HepG2 (cell line): Measurements from ENCODE around the gene ATG16L2. TPM values are rescaled to one million over a fixed set of nuclear protein-coding genes. Genes with fewer than 3 reads are reported as not detected.

Experiments
- HINFP ChIP-seq: sonication (generic); formaldehyde crosslinking; IDR thresholded peaks from 2 replicates; pipeline ENCODE4 v1.4.0; 2020; ENCODE audit warnings: low read depth, mild to moderate bottlenecking, missing genetic modification reagents
- HNRNPK ChIP-seq: fragments of 200-400 bp; formaldehyde crosslinking; IDR thresholded peaks from 2 replicates; pipeline ENCODE4 v1.6.1; 2018; ENCODE audit warnings: low read length, low read depth, moderate library complexity, mild to moderate bottlenecking; ENCODE audit not compliant: poor library complexity, severe bottlenecking
- HOXD1 ChIP-seq: sonication (generic); formaldehyde crosslinking; IDR thresholded peaks from 2 replicates; pipeline ENCODE4 v1.5.0; 2020; ENCODE audit warnings: missing genetic modification reagents
- MIXL1 ChIP-seq: IDR thresholded peaks from 2 replicates; pipeline ENCODE4 v1.6.1; 2016
- REL ChIP-seq: sonication (generic); formaldehyde crosslinking; conservative IDR thresholded peaks from 2 replicates; pipeline ENCODE4 v1.8.0; 2022; ENCODE audit warnings: mild to moderate bottlenecking, missing genetic modification reagents, moderate library complexity
- REPIN1 ChIP-seq: sonication (generic); formaldehyde crosslinking; IDR thresholded peaks from 2 replicates; pipeline ENCODE4 v1.8.0; 2022; ENCODE audit warnings: missing genetic modification reagents, low read depth, mild to moderate bottlenecking, borderline replicate concordance
- SIN3A ChIP-seq: IDR thresholded peaks from 2 replicates; pipeline ENCODE4 v1.6.1; 2011; ENCODE audit warnings: low read depth, mild to moderate bottlenecking, control low read depth, low read length, borderline replicate concordance
- TGIF2 ChIP-seq: IDR thresholded peaks from 2 replicates; pipeline ENCODE4 v1.6.1; 2016; ENCODE audit warnings: control low read depth, missing compliant biosample characterization
- THAP11 ChIP-seq: IDR thresholded peaks from 2 replicates; pipeline ENCODE4 v1.6.1; 2016; ENCODE audit warnings: missing biosample characterization, missing genetic modification reagents
- XRCC5 ChIP-seq: fragments of 200-400 bp; formaldehyde crosslinking; optimal IDR thresholded peaks from 2 replicates; pipeline ENCODE3; 2017; ENCODE audit warnings: mild to moderate bottlenecking, low read length
- ZKSCAN5 ChIP-seq: sonication (generic); formaldehyde crosslinking; IDR thresholded peaks from 2 replicates; pipeline ENCODE4 v1.5.1; 2020; ENCODE audit warnings: mild to moderate bottlenecking, missing genetic modification reagents
- ZNF260 ChIP-seq: sonication (generic); formaldehyde crosslinking; IDR thresholded peaks from 2 replicates; pipeline ENCODE4 v1.4.0; 2020; ENCODE audit warnings: missing genetic modification reagents, low read depth, mild to moderate bottlenecking, borderline replicate concordance
- ZNF354B ChIP-seq: sonication (generic); formaldehyde crosslinking; IDR thresholded peaks from 2 replicates; pipeline ENCODE4 v1.8.0; 2022; ENCODE audit warnings: mild to moderate bottlenecking, missing genetic modification reagents
- ZNF574 ChIP-seq: sonication (generic); formaldehyde crosslinking; IDR thresholded peaks from 2 replicates; pipeline ENCODE4 v1.4.0; 2020; ENCODE audit warnings: missing genetic modification reagents
- ZNF777 ChIP-seq: sonication (generic); formaldehyde crosslinking; IDR thresholded peaks from 2 replicates; pipeline ENCODE4 v1.4.0; 2020; ENCODE audit warnings: missing genetic modification reagents
- polyA plus RNA-seq, 8 experiments: library from polyadenylated mRNA; depleted of rRNA in 3 of 8; stranded (reverse) in 7 of 8; unstranded in 1 of 8; fragments of >200 nt; fragmentation: Illumina TruSeq in 4 of 8; extraction: Trizol in 4 of 8; gene quantifications; 2 replicates each; pipeline versions ENCODE4 v1.2.1 to v1.2.3, GENCODE V29; 2011 to 2016; ENCODE audit warnings: low read depth in 4 of 8, missing spikeins in 1 of 8, mixed read lengths in 1 of 8; ENCODE audit not compliant: insufficient read depth in 1 of 8
- total RNA-seq, 5 experiments: library from RNA; depleted of rRNA; stranded (reverse); fragments of >200 nt; fragmentation: Illumina TruSeq; extraction: Trizol; gene quantifications; 2 replicates each; pipeline ENCODE4 v1.2.3, GENCODE V29; 2016; ENCODE audit warnings: low read depth in 1 of 5

ATG16L2 gene
- total and polyA plus RNA-seq, 2 of the 13 experiments (the other 11 are each of a cell fraction or from before 2014, with no cell fraction given): 6.2 to 14.8 TPM

GRCh38 chr11:72812967-72813739 is 1.1 kb upstream of the ATG16L2 start (continued):
- TF ChIP-seq ZNF574 (CRISPR knock-in tag): peak; percentile 37
- TF ChIP-seq ZNF777: peak; percentile 33; the same call in 1 of the 2 replicates
- peak; percentile 65; the same call in 1 of the 2 replicates for TF ChIP-seq SIN3A
- no peak for TF ChIP-seq REL (CRISPR knock-in tag)
- TF ChIP-seq ZNF354B (CRISPR knock-in tag): 0 out of 2 replicates have a peak, but pooled peaks have one; percentile 78
- TF ChIP-seq HINFP (CRISPR knock-in tag): 0 out of 2 replicates have a peak, but pooled peaks have one; percentile 8
- TF ChIP-seq MIXL1 (CRISPR knock-in tag): 0 out of 2 replicates have a peak, but pooled peaks have one; percentile 35
- TF ChIP-seq ZNF260 (CRISPR knock-in tag): no peak
- peak; percentile 70 for TF ChIP-seq THAP11 (CRISPR knock-in tag)
- no peak for TF ChIP-seq HNRNPK
- peak; percentile 79; the same call in 1 of the 2 replicates for TF ChIP-seq REPIN1 (CRISPR knock-in tag)
- peak; percentile 79 for TF ChIP-seq XRCC5
- peak; percentile 71 for TF ChIP-seq ZKSCAN5
- no peak for TF ChIP-seq HOXD1 (CRISPR knock-in tag)
- TF ChIP-seq TGIF2 (CRISPR knock-in tag): peak; percentile 64; the same call in 1 of the 2 replicates
